KBM-7 (cell line): ENCODE data around the gene ISCA2.
"Not testable (repeated sequence)": the region's sequence is repeated elsewhere in the genome, so short reads cannot be mapped to it uniquely, and the experiment has no call there.

ENCODE experiments used
- DNase-seq: peaks from one replicate; pipeline ENCODE4 v3.0.0-alpha.2; 2015
- in situ Hi-C: fragments of 300-500 bp; cut with MboI; formaldehyde crosslinking; loops from 2 replicates; pipeline ENCODE4 v1.14.3; 2020; ENCODE audit warnings: low sequenced_read_pairs, low pct_unique_long_range_greater_than_20kb, mixed read lengths

The ISCA2 gene

DNA sequence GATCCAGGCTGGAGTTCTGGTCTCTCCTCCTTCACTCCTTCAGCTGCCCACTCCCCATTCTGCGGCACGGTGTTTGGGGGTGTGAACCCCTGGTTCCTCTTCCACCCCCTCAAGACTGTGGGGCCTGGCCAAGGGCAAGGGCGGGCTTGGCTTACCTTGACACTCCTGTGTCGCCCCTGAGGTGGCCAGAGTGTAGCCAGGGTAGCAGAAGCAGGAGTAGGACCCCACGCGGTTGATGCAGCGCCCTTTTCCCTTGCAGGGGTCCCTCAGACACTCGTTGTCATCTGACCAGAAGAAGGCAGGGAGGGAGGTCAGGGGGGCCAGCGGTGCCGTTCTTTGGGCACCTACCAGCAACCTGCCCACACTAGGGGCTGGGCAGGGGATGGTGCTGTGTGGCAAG is 28.2 kb downstream of the ISCA2 start:
- no peak for DNase-seq
- in situ Hi-C loops, result no loop called here

DNA sequence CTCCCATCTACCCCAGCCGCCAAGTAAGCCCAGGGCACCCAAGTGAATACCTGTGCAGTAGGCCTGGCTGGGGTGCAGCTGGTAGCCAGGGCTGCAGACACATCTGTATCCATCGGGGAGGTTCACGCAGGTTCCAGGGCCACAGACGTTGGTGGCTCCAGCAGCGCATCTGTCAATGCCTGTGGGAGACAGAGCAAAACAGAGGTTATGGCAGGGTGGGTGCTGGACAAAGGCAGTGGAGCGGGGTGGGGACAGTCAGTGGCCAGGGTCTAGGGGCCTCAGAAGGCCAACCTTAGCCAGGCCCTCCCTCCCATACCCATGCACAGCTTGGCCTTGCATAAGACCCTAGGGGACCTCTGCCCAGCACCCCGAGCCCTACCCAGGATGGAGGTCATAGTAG is 29.2 kb downstream of the ISCA2 start:
- in situ Hi-C loops, result no loop called here

DNA sequence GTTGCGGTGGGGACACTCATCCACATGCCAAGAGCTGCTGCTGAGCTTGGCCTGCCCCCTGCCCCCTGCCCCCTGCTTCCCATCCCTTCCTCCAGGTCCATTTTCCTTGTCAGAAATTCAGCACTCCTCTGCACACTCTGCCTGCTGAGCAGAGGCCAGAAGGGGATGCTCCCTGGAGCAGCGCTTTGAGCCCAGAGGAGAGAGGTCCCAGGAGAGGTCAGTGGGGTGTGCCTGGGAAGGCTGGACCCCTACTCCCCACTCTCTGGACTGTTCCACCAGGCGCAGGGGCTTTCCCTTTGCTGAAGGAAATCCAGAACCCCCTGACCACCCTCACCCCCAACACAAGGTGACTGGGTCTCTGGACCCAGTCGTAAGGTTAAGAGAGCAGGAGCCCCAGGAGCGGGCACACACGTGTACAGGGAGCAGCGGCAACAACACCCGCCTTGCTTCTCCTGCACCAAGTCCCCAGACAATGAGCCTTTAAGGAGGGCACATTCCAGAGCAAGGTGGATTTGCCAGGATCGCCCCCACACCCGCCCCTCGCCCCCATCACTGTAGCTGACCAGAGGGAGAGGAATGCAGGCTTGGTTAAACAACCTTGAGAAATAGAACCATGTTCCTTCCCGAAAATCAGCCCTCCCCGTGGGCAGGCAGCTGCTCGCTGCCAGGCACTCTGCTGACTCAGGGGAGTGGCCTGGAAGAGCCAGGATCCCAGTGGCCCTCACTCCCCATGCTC is 30.7 kb downstream of the ISCA2 start:
- in situ Hi-C loops, result no loop called here
- no peak for DNase-seq

More for the DNA sequence above, 29.2 kb downstream of the ISCA2 start:
- no peak for DNase-seq

DNA sequence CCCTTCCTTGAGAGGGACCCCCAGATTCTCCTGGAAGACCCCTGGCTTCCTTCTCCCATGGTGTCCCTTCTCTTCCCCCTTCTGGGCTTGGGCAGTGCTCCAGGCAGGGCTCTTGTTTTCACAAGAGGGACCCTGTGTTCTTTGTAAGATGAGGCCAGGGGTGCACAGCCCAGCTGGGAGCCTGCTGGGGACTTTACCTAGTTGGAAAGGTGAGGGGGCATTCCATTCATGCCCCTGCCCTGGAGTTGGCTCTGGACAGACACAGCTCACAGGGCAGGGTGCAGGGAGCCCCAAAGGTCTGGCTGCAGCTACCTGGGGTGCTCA is 31.2 kb downstream of the ISCA2 start:
- DNase-seq, result no peak
- in situ Hi-C loops, result no loop called here

DNA sequence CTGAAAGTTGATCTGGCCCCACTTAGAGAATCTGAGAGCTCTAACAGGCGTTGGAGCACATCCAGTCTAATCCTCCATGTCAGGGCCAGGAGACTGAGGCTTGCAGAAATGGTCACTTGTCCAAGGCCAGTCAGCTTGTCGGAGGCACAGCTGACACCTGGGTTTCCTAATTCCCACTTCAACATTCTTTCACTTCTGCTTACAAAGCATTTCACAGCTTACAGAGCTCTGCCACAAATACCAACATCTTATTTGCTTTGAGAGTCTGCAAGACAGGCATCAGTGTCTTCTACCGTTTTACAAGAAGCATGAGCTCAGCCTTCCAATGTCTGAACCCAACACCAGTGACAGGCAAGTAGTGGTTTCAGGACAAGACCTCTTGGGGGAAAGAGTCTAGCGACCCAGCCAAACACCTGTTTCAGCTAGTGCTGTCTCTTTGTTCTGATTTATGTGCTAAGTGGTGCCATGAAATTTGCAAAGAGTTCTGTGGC is 31.8 kb downstream of the ISCA2 start:
- in situ Hi-C loops, result no loop called here
- no peak for DNase-seq

DNA sequence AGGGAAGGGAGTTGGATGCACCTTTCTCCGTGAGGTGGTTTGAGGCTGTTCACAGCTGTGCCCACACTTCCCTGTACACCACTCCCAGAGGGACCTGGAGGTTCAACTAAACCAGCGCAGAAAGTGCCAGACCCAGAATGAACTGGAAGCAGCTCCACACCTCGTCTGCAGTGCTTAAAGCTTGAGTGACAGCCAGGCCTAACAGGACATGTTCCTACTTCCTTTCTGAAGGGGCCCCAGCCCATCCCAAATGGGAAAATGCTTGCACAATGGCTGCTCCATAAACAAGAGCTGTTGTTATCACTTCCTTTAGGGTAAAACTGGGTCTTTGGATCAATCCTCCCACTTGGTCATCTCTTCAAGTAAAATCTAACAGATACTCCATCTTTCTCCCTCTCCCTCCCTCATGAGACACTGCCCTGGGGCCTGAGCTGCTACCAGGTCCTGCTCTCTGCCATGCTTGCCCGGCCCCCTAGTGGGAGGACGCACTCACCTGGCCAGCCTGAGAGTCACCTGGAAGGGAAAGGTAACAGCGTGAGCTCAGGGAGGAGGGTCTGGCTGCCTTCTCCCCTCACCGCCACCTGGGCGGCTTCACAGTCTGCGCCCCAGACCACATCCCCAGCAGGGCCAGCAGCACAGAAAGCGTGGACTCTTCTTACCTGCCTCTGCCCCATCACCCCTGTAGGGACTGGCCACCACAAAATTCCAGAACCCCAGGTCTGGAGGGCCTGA is 33.5 kb downstream of the ISCA2 start:
- in situ Hi-C loops, result no loop called here
- no peak for DNase-seq

DNA sequence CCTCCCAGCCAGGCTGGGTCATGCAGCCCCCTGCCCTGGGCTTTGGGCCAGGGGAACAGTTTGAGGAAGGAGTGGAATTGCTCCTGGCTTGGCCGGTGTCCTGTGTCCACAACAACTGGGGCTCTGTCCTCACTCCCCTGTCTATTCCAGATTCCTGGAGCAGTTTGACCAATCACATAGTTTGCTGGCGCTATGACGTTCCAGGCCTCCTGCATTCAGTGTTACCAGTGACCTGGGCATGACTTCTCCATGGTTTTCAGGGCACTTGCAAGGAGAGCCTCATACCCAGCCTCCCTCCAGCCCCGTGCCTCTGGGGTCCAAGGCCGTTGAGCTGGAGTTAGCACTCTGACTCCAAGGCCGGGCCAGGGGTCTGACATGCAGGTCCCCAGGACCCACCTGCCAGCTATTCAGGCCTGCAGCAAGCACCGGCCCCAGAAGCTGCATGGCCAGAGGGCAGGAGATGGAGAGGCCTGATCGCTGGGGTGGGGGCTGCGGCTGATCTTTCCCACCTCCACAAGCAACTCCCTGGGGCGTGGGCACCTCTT is 34.2 kb downstream of the ISCA2 start:
- in situ Hi-C loops, result no loop called here
- no peak for DNase-seq

DNA sequence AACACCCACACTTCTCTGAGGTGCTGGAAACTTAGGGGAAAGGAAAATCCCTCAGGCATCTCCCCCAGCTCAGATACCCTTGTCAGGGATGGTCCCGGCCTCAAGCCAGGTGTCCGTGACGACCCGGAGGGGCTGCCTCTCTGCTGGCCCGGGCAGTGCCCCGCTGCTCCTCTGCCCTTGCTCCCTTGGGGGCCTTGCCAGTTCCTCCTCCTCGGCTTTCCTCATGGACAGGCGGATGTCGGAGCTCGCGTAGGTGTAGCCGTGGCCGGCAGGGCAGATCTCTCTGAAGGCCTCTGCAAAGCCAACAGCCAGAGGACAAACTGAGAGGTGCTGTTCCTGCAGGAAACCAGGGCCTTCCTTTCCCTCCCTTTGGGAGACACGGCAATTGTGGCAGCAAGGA is 34.8 kb downstream of the ISCA2 start:
- in situ Hi-C loops, result no loop called here

DNA sequence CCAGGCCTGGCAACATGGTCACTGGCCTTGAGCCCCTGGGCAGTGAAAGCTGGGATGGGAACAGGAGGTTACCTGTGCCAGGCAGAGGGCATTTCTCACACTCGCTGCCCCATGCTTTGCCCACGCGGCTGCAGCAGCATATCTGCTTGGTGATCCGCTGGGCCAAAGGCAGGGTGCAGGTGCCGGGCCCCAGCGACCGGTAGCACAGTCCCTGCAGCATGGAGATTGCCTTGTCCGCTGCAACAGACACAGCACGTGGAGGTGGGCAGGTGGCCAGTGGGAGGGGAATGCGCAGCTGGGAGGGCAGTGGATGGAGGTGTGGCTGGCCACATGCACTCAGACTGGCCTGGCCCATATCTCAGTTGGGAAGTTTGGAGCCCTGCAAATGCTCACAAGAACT is 35.3 kb downstream of the ISCA2 start:
- DNase-seq, result no peak
- in situ Hi-C loops, result no loop called here

More for the DNA sequence above, 34.8 kb downstream of the ISCA2 start:
- DNase-seq, result no peak

DNA sequence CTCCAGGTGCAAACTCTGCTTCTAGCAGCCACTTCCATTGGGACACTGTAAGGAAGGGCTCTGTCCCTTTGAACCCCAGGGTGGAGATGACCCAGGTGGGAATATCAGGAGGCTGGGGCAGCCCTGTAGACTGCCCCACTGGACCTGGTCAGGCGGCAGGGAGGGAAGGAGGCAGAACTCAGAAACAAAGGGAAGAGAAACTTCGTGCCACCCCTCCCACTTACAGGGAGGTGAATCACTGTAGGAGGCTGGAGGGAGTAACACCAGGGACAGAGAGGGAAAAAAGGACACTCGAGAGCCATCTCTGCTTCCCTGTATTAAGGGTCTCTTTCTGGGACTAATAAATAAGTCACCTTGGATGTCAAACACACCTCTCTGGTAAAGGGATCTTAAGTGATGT is 37.4 kb downstream of the ISCA2 start:
- in situ Hi-C loops, result no loop called here
- no peak for DNase-seq

DNA sequence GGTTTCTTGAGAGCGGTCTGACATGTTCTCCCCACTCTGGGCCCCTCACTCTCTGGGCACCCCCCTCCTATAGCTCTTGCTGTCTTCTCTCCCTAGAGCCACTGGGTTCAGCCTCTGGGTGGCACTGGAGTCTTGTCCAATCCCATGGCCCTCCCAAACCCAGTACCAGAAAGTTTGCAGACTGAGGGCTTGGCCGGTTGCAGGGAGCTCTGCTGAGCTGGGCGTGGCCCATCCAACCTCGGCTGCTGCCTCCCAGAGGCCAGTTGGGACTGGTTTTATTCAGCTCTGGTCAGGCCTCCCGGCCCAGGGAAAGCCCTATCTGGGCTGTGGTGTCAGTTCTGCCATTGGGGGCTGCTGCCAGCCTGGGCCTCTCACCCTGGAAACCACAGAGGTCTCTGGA is 37.9 kb downstream of the ISCA2 start:
- DNase-seq, result peak; percentile 15
- in situ Hi-C loops, result no loop called here

DNA sequence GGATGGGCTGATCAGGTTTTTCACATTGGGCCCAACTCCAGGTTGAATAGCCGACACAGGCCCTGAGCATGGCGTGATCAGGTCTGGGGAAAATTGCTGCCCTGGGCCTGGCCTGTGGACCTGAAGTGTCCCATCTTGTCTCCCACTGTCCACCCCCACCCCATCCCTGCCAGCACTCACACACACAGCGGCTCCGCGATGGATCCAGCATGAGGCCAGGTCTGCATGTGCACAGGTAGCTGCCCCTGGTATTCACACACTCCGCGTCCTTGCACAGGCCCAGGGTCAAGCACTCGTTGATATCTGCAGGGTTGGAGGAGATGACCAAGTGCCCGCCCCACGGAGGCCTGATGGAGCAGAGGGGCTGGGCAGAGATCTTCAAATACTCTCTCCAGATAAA is 38.7 kb downstream of the ISCA2 start:
- in situ Hi-C loops, result no loop called here
- DNase-seq, result no peak

DNA sequence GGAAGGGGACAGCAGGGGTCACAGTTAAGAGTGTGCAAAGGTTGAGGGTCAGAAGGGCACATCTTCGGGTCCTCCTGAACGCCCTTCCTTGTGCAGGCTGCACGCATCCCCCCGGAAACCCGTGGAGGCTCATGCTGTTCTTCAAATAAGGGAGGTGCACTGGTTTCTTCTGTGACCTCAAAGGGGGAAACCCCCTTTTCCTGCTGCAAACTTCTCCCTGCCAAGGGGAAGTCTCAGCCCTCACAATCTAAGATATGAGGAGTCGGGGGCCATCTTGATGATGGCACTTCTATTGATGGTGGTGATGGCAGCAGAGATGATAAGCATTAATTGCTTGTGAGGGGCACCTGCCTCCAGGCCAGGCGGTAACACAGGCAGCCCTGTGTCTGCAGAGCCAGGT is 40.0 kb downstream of the ISCA2 start:
- DNase-seq, result no peak
- in situ Hi-C loops, result no loop called here

DNA sequence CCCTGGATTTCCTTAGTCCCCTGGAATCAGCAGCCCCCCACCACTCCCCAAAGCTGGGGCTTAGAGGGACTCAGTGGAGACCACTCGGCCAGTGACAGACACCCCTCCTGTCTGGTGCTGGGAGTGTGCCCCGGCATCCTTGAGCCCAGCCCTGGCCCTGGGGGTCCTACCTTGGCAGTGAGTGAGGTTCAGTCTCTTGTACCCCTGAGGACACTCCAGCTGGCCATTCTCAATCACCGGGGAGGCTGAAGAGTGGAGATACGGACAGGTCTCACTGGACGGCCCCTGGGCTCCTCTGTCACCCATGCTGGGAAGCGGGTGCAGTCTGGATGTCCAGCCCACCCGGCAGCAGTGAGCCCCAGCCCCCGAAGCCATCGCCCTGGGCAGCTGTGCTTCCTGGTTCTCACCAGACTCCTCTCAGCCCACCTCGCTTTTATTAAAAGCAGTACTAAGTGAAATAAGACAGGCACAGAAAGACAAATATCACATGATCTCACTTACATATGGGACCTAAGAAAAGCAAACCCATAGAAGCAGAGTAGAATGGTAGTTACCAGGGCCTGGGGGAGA is 42.3 kb downstream of the ISCA2 start:
- DNase-seq, result no peak
- in situ Hi-C loops, result no loop called here

DNA sequence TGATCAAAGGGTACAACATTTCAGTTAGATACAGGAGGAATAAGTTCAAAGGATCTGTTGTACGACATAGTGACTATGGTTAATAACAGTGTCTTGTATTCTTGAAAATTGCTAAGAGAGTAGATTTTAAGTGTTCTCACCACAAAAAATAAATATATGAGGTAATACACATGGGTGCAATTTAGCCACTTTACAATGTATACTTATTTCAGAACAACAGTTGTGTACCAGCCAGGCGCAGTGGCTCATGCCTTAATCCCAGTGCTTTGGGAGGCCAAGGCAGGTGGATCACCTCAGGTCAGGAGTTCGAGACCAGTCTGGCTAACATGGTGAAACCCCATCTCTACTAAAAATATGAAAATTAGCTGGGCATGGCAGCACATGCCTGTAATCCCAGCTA is 42.8 kb downstream of the ISCA2 start:
- in situ Hi-C loops, DNase-seq: not testable (repeated sequence)

DNA sequence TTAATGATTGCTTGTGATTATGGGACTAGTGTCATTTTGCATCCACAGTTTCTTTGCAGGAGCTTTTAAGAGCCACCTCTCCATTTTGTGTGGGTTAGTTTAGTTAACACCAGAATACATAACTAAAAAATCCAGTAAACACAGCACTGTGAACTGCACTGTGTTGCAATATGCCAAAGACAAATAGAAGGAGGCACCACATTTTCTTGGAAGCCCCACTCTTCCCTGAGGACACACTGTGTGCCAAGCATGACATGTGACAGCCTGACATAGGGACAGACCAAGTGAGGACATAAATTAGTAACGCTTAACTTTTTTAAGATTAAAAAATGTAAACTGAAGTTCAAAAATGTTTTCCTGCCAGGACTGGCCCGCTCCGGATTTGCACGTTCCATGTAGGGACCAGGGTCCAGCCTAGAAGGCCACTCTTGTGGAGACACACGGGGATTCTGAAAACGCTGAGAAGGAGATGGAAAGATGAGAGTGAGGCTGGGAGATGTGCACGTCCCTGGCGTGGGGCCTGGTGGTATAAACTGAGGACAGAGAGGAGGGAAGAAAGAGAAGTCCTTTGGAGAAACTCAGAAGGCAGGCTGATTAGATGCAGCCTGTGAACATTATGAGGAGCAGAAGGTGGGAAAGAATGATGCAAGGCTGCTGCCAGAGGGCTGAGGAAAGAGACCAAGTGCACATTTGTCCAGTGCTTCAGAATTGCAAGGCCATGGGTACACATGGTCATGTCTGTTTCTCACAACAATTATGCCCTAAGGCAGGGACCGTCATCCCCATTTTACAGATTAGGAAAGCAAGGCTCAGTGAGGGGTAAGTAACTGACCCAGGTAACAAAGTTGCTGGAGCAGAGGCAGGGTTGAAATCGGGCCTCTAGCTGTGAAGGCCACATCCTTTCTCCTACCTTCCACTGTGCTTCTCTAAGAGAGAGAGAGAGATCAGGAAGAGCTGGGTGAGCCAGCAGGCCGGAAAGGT is 45.1 kb downstream of the ISCA2 start:
- no peak for DNase-seq

DNA sequence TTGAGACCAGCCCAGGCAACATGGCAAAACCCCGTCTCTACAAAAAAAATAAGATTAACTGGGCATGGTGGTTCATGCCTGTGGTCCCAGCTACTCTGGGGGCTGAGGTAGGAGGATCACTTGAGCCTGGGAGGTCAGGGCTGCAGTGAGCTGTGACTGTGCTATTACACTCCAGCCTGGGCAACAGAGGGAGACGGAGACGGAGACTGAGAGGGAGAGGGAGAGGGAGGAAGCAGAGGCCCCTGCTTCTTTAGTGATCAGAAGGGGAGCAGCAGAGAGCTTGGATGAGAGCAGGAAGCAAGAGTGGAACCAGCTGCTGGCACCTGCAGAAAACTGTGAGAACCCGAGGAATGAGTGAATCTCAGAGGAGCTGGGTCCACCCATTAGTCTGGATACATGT is 45.9 kb downstream of the ISCA2 start:
- no peak for DNase-seq
- in situ Hi-C loops, result no loop called here

More for the DNA sequence above, 45.1 kb downstream of the ISCA2 start:
- in situ Hi-C loops, result no loop called here

DNA sequence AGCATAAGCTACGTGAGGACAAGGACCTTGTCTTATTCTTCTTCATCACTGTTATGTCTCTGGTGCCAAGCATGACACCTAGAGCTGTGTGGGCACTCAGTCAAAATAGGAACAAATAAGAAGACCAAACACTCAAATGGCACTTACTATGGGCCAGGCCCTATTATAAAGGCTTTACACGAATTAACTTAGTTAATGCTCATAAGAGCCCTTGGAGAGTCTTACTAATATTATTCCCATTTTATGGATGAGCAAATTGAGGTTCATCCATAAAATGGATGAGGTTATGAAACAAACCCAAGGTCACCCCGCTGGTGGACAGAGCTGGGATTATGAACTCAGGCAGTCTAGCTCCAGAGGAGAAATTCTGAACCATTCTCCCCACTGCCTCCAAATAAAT is 47.7 kb downstream of the ISCA2 start:
- no peak for DNase-seq
- in situ Hi-C loops, result no loop called here

DNA sequence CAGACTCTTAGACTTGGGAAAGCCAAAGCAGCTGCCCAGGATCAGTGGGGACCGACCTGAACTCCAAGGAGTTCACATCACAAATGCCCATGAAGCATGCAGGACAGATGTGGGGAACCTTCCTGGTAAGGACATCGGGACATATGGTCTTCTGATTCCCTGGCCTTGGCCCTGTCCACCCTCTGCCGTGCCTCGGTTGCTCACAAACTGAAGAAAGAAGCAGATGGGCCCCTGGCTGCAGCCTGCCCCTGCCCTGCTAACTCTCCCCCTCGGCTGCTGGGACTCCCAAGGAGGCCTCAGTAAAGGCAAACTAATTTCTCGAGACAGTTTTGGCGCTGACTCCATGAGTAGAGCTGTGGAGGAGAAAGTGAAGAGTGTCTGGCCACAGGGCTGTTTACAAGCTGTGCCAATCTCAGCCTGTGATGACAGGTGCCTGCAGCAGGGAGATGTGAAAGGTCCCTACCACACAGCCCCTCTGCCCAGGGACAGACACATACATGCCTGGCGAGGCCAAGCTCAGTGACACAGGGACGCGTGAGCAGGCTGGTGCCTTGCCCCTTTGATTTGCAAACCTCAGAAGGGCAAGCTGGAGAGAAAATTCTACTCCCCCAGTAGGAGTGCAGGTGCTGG is 48.6 kb downstream of the ISCA2 start:
- DNase-seq, result no peak
- in situ Hi-C loops, result no loop called here
